Kidney (tissue), 14 donors: ENCODE measurements around the gene ASS1. TPM values are rescaled to one million over a fixed set of nuclear protein-coding genes. Genes with fewer than 3 reads are reported as not detected.

Experiments
- DNase-seq, 5 donors: peaks; one replicate each; pipeline ENCODE4 v3.0.0-alpha.2; 2013 to 2020
- FAIRE-seq: peaks from 2 replicates; lab custom pipeline; 2012; peaks lifted over from hg19 to GRCh38; lab: Jason Lieb, UNC
- H3K27ac ChIP-seq, 2 donors: one replicate each; pipeline ENCODE4 v1.7.0; 2013; ENCODE audit warnings: low read depth in 2 of 2, low read length in 2 of 2, inconsistent platforms in 1 of 2
- H3K27me3 ChIP-seq: one replicate; pipeline ENCODE4 v1.7.1; 2013; ENCODE audit warnings: low read length, inconsistent platforms; ENCODE audit not compliant: control insufficient read depth, insufficient read depth
- H3K36me3 ChIP-seq, 3 donors: one replicate each; pipeline versions ENCODE4 v1.7.0 to v1.7.1; 2013; ENCODE audit warnings: low read length in 3 of 3, control low read depth in 1 of 3, inconsistent platforms in 1 of 3; ENCODE audit not compliant: insufficient read depth in 3 of 3, control insufficient read depth in 2 of 3
- H3K4me1 ChIP-seq, 3 donors: one replicate each; pipeline versions ENCODE4 v1.7.0 to v1.7.1; 2013; ENCODE audit warnings: low read length in 3 of 3, inconsistent platforms in 1 of 3, low read depth in 1 of 3; ENCODE audit not compliant: control insufficient read depth in 2 of 3, insufficient read depth in 2 of 3
- H3K4me3 ChIP-seq, 3 donors: one replicate each; pipeline versions ENCODE4 v1.7.0 to v1.8.1; 2013; ENCODE audit warnings: low read length in 3 of 3, control low read depth in 1 of 3, inconsistent platforms in 1 of 3
- H3K9ac ChIP-seq, 3 donors: one replicate each; pipeline versions ENCODE4 v1.7.0 to v1.7.1; 2013; ENCODE audit warnings: low read length in 3 of 3, control low read depth in 1 of 3, inconsistent platforms in 1 of 3
- H3K9me3 ChIP-seq, 3 donors: one replicate each; pipeline versions ENCODE4 v1.7.0 to v1.7.1; 2013; ENCODE audit warnings: low read length in 3 of 3, control low read depth in 1 of 3, inconsistent platforms in 1 of 3; ENCODE audit not compliant: control insufficient read depth in 2 of 3, insufficient read depth in 1 of 3
- intact Hi-C: fragments of 100-400 bp; cut with DNase I; formaldehyde crosslinking; loops from one replicate; pipeline ENCODE4 v1.11.1; 2022
- polyA plus RNA-seq: library from polyadenylated mRNA; stranded (reverse); fragments of 350-450 nt; fragmentation: Illumina TruSeq; extraction: RNeasy Lipid Tissue Mini Kit (QIAGEN cat#74804); gene quantifications from one replicate; pipeline ENCODE4 v1.2.3, GENCODE V29; 2014; ENCODE audit warnings: low read depth, low replicate concordance; ENCODE audit not compliant: insufficient read depth
- total RNA-seq: library from RNA; stranded (reverse); fragmentation: NEBNext Ultra II Directional; extraction: Animal tissue kit (Norgen Biotek cat#: 25700); gene quantifications from one replicate; pipeline ENCODE4 v1.2.1, GENCODE V29; 2021
- TF ChIP-seq, protein P1 (sequence below): IDR thresholded peaks from 3 replicates; pipeline ENCODE4 v1.5.1; 2012; ENCODE audit warnings: mild to moderate bottlenecking, moderate library complexity, borderline replicate concordance; ENCODE audit not compliant: insufficient read depth; ENCODE audit errors: extremely low read depth
- donor health status: control.
- donor health status: control.
- donor health status: control.
- donor health status: control.
- donor health status: control.
- donor health status: DM: yes; HTN: yes; CAD: no.
- donor health status: Normal renal cell carcinoma (clear cell type).

ASS1 gene
- total and polyA plus RNA-seq, 2 donors from 2014 or later, result 124 to 1,185 TPM

DNA sequence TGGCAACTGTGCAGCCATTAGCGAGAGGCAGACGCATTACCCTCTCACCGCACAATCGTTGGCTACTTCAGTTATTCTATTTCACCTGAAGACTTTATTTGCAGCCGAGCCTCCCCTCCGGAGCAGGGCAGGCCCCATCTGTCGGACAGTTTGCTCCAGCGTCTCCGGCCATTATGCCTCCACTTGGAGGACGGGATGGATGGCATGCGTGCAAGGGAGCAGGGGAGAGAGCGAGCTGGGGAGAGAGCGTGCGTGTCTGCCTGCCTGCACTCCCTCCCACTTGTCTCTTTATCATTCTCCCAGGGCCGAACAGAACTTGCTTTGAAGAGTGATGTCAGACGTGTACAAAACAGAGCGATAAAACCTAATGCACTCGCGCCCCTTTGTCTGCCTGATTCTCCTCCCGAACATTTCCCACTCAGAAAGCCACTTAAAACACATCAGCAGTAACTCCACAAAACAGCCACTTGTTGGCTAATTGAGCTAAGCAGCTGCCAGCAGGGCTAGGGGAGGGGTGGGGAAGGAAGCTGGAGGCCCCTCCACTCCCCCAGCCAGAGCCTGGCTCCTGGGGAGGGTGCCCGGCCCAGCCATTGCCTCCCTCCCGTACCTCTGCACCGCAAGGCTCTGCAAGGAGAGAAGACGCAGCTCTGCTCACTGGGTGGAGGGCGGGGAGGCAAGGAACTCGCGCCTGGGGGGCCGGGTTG lies 91.2 kb downstream of the ASS1 start:
- peak in 4 of 5 donors; percentile 56 to 68 (median 64) for DNase-seq
- TF ChIP-seq, protein P1, sequence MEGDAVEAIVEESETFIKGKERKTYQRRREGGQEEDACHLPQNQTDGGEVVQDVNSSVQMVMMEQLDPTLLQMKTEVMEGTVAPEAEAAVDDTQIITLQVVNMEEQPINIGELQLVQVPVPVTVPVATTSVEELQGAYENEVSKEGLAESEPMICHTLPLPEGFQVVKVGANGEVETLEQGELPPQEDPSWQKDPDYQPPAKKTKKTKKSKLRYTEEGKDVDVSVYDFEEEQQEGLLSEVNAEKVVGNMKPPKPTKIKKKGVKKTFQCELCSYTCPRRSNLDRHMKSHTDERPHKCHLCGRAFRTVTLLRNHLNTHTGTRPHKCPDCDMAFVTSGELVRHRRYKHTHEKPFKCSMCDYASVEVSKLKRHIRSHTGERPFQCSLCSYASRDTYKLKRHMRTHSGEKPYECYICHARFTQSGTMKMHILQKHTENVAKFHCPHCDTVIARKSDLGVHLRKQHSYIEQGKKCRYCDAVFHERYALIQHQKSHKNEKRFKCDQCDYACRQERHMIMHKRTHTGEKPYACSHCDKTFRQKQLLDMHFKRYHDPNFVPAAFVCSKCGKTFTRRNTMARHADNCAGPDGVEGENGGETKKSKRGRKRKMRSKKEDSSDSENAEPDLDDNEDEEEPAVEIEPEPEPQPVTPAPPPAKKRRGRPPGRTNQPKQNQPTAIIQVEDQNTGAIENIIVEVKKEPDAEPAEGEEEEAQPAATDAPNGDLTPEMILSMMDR, result no peak
- no peak for FAIRE-seq
- peak overlapping the region in 1 of 3 donors; percentile 18 for H3K4me3 ChIP-seq
- H3K9me3 ChIP-seq, result no peaks in the 10 kb centered on the region
- no peaks in the 10 kb centered on the region for H3K36me3 ChIP-seq
- no peak overlapping the region for H3K9ac ChIP-seq
- intact Hi-C loops, result no loop called here
- H3K27me3 ChIP-seq, result peaks cover 9% of the 10 kb centered on the region
- H3K4me1 ChIP-seq, result peaks cover 0 to 6% (median 0%) of the 10 kb centered on the region in 3 donors
- no peak overlapping the region for H3K27ac ChIP-seq

DNA sequence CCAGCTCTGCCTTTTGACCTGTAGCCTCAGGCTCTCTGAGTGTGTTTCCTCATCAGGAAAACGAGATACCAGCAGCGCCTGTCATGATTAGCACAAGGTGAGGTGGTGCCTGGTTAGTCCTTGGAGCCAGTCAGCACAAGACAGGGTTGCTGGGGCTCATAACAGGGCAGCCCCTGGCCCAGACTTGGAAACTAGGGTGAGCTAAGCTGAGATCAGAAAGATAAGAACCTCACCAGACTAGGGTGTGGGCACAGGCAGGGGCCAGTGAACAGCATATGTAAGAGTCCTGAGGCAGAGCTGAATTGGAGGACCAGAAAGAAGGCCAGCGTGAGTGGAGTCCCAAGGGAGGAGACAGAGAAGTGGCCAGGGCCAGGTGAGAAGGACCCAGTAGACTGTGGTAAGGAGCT lies 91.9 kb downstream of the ASS1 start:
- H3K9ac ChIP-seq, result no peak overlapping the region
- no peak for FAIRE-seq
- peaks cover 9% of the 10 kb centered on the region for H3K27me3 ChIP-seq

GRCh38 chr9:130537346-130538050 lies 92.7 kb downstream of the ASS1 start:
- FAIRE-seq (no peak), DNase-seq (peak in 1 of 5 donors; percentile 38)
- H3K9me3 ChIP-seq, result no peaks in the 10 kb centered on the region
- no peak overlapping the region for H3K4me3 ChIP-seq
- no peaks in the 10 kb centered on the region for H3K36me3 ChIP-seq
- peaks cover 9% of the 10 kb centered on the region for H3K27me3 ChIP-seq
- TF ChIP-seq, protein P1, result no peak
- intact Hi-C loops, result no loop called here
- H3K4me1 ChIP-seq, result peaks cover 0 to 6% (median 0%) of the 10 kb centered on the region in 3 donors
- H3K9ac ChIP-seq, result no peak overlapping the region
- no peak overlapping the region for H3K27ac ChIP-seq

More for the DNA sequence above, 91.9 kb downstream of the ASS1 start:
- H3K9me3 ChIP-seq, result no peaks in the 10 kb centered on the region
- peaks cover 0 to 6% (median 0%) of the 10 kb centered on the region in 3 donors for H3K4me1 ChIP-seq
- no peak overlapping the region for H3K27ac ChIP-seq
- no peak for DNase-seq
- intact Hi-C loops, result no loop called here
- H3K36me3 ChIP-seq, result no peaks in the 10 kb centered on the region
- no peak overlapping the region for H3K4me3 ChIP-seq
- TF ChIP-seq, protein P1, result no peak
